GM23338 (cell line): ENCODE results near the gene SMOC2.

ENCODE experiments used
- EZH2 ChIP-seq: fragments of 200-600 bp; sonication (generic); IDR thresholded peaks from one replicate; pipeline ENCODE4 v1.8.0; 2017; ENCODE audit warnings: antibody characterized with exemption, mild to moderate bottlenecking, low read depth; ENCODE audit not compliant: unreplicated experiment
- POLR2AphosphoS5 ChIP-seq: IDR thresholded peaks from 2 replicates; pipeline ENCODE4 v1.6.1; 2016; ENCODE audit warnings: antibody characterized with exemption, low read depth
- TF ChIP-seq, protein P1 (sequence below), 2 experiments: fragments of 200-600 bp in 1 of 2; sonication (generic) in 1 of 2; conservative IDR thresholded peaks; 2 replicates each; pipeline versions ENCODE4 v1.5.1 to v1.6.1; 2016 to 2017; ENCODE audit warnings: antibody characterized with exemption in 2 of 2, low read depth in 2 of 2, mild to moderate bottlenecking in 2 of 2, moderate library complexity in 1 of 2

DNA sequence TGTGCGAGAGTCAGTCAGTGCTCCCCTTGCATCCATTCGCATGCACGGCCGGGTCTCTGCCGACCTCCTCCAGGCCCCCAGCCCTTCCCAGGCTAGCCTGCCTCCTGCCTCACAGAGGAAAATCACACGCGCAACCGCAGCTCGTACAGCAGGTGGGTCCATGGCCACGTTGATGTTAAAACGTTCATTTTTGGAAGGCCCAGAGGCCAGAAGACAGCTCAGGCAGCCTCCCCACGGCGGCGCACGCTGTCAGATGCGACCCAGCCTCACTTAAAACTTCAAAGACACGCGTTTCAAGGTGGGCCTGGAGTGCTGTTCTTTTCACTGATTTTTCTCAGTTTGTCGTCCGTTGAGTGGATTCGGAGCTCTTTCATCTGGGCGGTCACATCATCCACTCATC is 276.5 kb downstream of the SMOC2 start:
- TF ChIP-seq, protein P1, sequence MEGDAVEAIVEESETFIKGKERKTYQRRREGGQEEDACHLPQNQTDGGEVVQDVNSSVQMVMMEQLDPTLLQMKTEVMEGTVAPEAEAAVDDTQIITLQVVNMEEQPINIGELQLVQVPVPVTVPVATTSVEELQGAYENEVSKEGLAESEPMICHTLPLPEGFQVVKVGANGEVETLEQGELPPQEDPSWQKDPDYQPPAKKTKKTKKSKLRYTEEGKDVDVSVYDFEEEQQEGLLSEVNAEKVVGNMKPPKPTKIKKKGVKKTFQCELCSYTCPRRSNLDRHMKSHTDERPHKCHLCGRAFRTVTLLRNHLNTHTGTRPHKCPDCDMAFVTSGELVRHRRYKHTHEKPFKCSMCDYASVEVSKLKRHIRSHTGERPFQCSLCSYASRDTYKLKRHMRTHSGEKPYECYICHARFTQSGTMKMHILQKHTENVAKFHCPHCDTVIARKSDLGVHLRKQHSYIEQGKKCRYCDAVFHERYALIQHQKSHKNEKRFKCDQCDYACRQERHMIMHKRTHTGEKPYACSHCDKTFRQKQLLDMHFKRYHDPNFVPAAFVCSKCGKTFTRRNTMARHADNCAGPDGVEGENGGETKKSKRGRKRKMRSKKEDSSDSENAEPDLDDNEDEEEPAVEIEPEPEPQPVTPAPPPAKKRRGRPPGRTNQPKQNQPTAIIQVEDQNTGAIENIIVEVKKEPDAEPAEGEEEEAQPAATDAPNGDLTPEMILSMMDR (conservative IDR thresholded peaks at IDR 0.05; ENCODE audit: low read depth in 2 of 2): no peak
- TF ChIP-seq POLR2AphosphoS5: no peak
- TF ChIP-seq EZH2: no peak
